ENCODE measurements around the gene KRTAP9-1. TPM values are rescaled to one million over a fixed set of nuclear protein-coding genes. Genes with fewer than 3 reads are reported as not detected.
"Not testable (repeated sequence)": the region's sequence is repeated elsewhere in the genome, so short reads cannot be mapped to it uniquely, and the experiment has no call there.

Gene KRTAP9-1
- total and polyA plus RNA-seq, 7 experiments from 2014 or later = not detected

GRCh38 chr17:41237116-41237515, 47.4 kb downstream of the KRTAP9-1 start:
- H3K4me3 Mint-ChIP-seq; DNase-seq; intact Hi-C loops (cut with micrococcal nuclease); H3K27ac ChIP-seq (ENCODE audit: low read depth, low read length); H3K9me3 ChIP-seq (ENCODE audit: control insufficient read depth in 2 of 3, low read length in 3 of 3); H3K27ac Mint-ChIP-seq; POLR2A ChIA-PET; H3K4me3 ChIP-seq (ENCODE audit: low read length); ATAC-seq; H3K36me3 ChIP-seq (ENCODE audit: control insufficient read depth in 2 of 3, insufficient read depth in 3 of 3, low read length in 3 of 3); H3K27me3 ChIP-seq (ENCODE audit: control insufficient read depth in 2 of 2, insufficient read depth in 2 of 2, low read length in 2 of 2); H3K4me1 ChIP-seq (ENCODE audit: control insufficient read depth in 2 of 2, insufficient read depth in 2 of 2, low read length in 2 of 2); CTCF ChIA-PET; H3K4me1 Mint-ChIP-seq: not testable (repeated sequence)
- Mint-ChIP-seq H3K36me3 (peaks cover 0 to 11% (median 4%) of the 10 kb centered on the region in 5 donors), H3K9me3 (peaks cover 0 to 10% (median 3%) of the 10 kb centered on the region in 11 donors), H3K27me3 (peaks cover 0 to 22% (median 17%) of the 10 kb centered on the region in 5 donors)

- H3K27ac Mint-ChIP-seq; H3K27ac ChIP-seq (ENCODE audit: low read depth, low read length); intact Hi-C loops (cut with micrococcal nuclease); H3K4me1 Mint-ChIP-seq; H3K4me3 ChIP-seq (ENCODE audit: low read length); H3K36me3 ChIP-seq (ENCODE audit: control insufficient read depth in 2 of 3, insufficient read depth in 3 of 3, low read length in 3 of 3); ATAC-seq; H3K4me3 Mint-ChIP-seq; H3K27me3 ChIP-seq (ENCODE audit: control insufficient read depth in 2 of 2, insufficient read depth in 2 of 2, low read length in 2 of 2); CTCF ChIA-PET; DNase-seq; H3K9me3 ChIP-seq (ENCODE audit: control insufficient read depth in 2 of 3, low read length in 3 of 3); POLR2A ChIA-PET; H3K4me1 ChIP-seq (ENCODE audit: control insufficient read depth in 2 of 2, insufficient read depth in 2 of 2, low read length in 2 of 2): not testable (repeated sequence)
- Mint-ChIP-seq H3K9me3 (peaks cover 0 to 14% (median 3%) of the 10 kb centered on the region in 11 donors), H3K36me3 (peaks cover 0 to 11% (median 4%) of the 10 kb centered on the region in 5 donors), H3K27me3 (peaks cover 0 to 24% (median 16%) of the 10 kb centered on the region in 5 donors)
These were observed 48.3 kb downstream of the KRTAP9-1 start, which contains the start of gene KRTAP9-8 for GRCh38 chr17:41237949-41238437. Gene KRTAP9-8, plus strand, starts transcription at chr17:41237999. Its CDS starts 53 bp downstream, at chr17:41238052.

Other genes starting within 250 kb of the KRTAP9-1 start
Only the 30 nearest of the 40 such genes appear.
- gene KRTAP1-4, start 159.7 kb upstream of the KRTAP9-1 start, total RNA-seq = not detected
- not detected for gene KRTAP1-4, start 159.7 kb upstream of the KRTAP9-1 start, polyA plus RNA-seq
- not detected for gene KRTAP1-3, start 155.0 kb upstream of the KRTAP9-1 start, total RNA-seq
- gene KRTAP1-3, start 155.0 kb upstream of the KRTAP9-1 start, polyA plus RNA-seq = not detected
- not detected for gene KRTAP1-1, start 148.4 kb upstream of the KRTAP9-1 start, total RNA-seq
- gene KRTAP1-1, start 148.4 kb upstream of the KRTAP9-1 start, polyA plus RNA-seq = not detected
- gene KRTAP2-1, start 142.6 kb upstream of the KRTAP9-1 start, total RNA-seq = not detected
- not detected for gene KRTAP2-1, start 142.6 kb upstream of the KRTAP9-1 start, polyA plus RNA-seq
- not detected for gene KRTAP2-2, start 134.7 kb upstream of the KRTAP9-1 start, total RNA-seq
- gene KRTAP2-2, start 134.7 kb upstream of the KRTAP9-1 start, polyA plus RNA-seq = not detected
- gene KRTAP2-3, start 129.8 kb upstream of the KRTAP9-1 start, total RNA-seq = not detected
- gene KRTAP2-3, start 129.8 kb upstream of the KRTAP9-1 start, polyA plus RNA-seq = not detected
- not detected for gene KRTAP2-4, start 124.0 kb upstream of the KRTAP9-1 start, total RNA-seq
- not detected for gene KRTAP2-4, start 124.0 kb upstream of the KRTAP9-1 start, polyA plus RNA-seq
- gene KRTAP4-7, start 105.7 kb upstream of the KRTAP9-1 start, total RNA-seq = not detected
- not detected for gene KRTAP4-7, start 105.7 kb upstream of the KRTAP9-1 start, polyA plus RNA-seq
- gene KRTAP4-8, start 91.7 kb upstream of the KRTAP9-1 start, total RNA-seq = not detected
- gene KRTAP4-8, start 91.7 kb upstream of the KRTAP9-1 start, polyA plus RNA-seq = not detected
- gene KRTAP4-16, start 87.7 kb upstream of the KRTAP9-1 start, total RNA-seq = not detected
- not detected for gene KRTAP4-16, start 87.7 kb upstream of the KRTAP9-1 start, polyA plus RNA-seq
- not detected for gene KRTAP4-9, start 84.5 kb upstream of the KRTAP9-1 start, total RNA-seq
- not detected for gene KRTAP4-9, start 84.5 kb upstream of the KRTAP9-1 start, polyA plus RNA-seq
- not detected for gene KRTAP4-11, start 71.5 kb upstream of the KRTAP9-1 start, total RNA-seq
- not detected for gene KRTAP4-11, start 71.5 kb upstream of the KRTAP9-1 start, polyA plus RNA-seq
- gene KRTAP4-12, start 65.7 kb upstream of the KRTAP9-1 start, total RNA-seq = not detected
- not detected for gene KRTAP4-12, start 65.7 kb upstream of the KRTAP9-1 start, polyA plus RNA-seq
- not detected for gene KRTAP4-6, start 49.3 kb upstream of the KRTAP9-1 start, total RNA-seq
- not detected for gene KRTAP4-6, start 49.3 kb upstream of the KRTAP9-1 start, polyA plus RNA-seq
- not detected for gene KRTAP4-5, start 40.1 kb upstream of the KRTAP9-1 start, total RNA-seq
- not detected for gene KRTAP4-5, start 40.1 kb upstream of the KRTAP9-1 start, polyA plus RNA-seq
- gene KRTAP4-4, start 29.1 kb upstream of the KRTAP9-1 start, total RNA-seq = not detected
- gene KRTAP4-4, start 29.1 kb upstream of the KRTAP9-1 start, polyA plus RNA-seq = not detected
- not detected for gene KRTAP4-3, start 21.7 kb upstream of the KRTAP9-1 start, total RNA-seq
- gene KRTAP4-3, start 21.7 kb upstream of the KRTAP9-1 start, polyA plus RNA-seq = not detected
- gene KRTAP4-2, start 11.7 kb upstream of the KRTAP9-1 start, total RNA-seq = not detected
- not detected for gene KRTAP4-2, start 11.7 kb upstream of the KRTAP9-1 start, polyA plus RNA-seq
- gene KRTAP4-1, start 5.0 kb upstream of the KRTAP9-1 start, total RNA-seq = not detected
- gene KRTAP4-1, start 5.0 kb upstream of the KRTAP9-1 start, polyA plus RNA-seq = not detected
- not detected for gene KRTAP9-2, start 36.8 kb downstream of the KRTAP9-1 start, total RNA-seq
- gene KRTAP9-2, start 36.8 kb downstream of the KRTAP9-1 start, polyA plus RNA-seq = not detected
- not detected for gene KRTAP9-3, start 42.6 kb downstream of the KRTAP9-1 start, total RNA-seq
- gene KRTAP9-3, start 42.6 kb downstream of the KRTAP9-1 start, polyA plus RNA-seq = not detected
- gene KRTAP9-8, start 48.1 kb downstream of the KRTAP9-1 start, total RNA-seq = not detected
- gene KRTAP9-8, start 48.1 kb downstream of the KRTAP9-1 start, polyA plus RNA-seq = not detected
- gene KRTAP9-4, start 59.8 kb downstream of the KRTAP9-1 start, total RNA-seq = not detected
- gene KRTAP9-4, start 59.8 kb downstream of the KRTAP9-1 start, polyA plus RNA-seq = not detected
- gene KRTAP9-9, start 65.5 kb downstream of the KRTAP9-1 start, total RNA-seq = not detected
- gene KRTAP9-9, start 65.5 kb downstream of the KRTAP9-1 start, polyA plus RNA-seq = not detected
- gene KRTAP9-6, start 75.5 kb downstream of the KRTAP9-1 start, total RNA-seq = not detected
- gene KRTAP9-6, start 75.5 kb downstream of the KRTAP9-1 start, polyA plus RNA-seq = not detected
- not detected for gene KRTAP9-7, start 85.8 kb downstream of the KRTAP9-1 start, total RNA-seq
- gene KRTAP9-7, start 85.8 kb downstream of the KRTAP9-1 start, polyA plus RNA-seq = not detected
- not detected for gene KRTAP29-1, start 113.0 kb downstream of the KRTAP9-1 start, total RNA-seq
- under 1 TPM in 1 of 2 donors, not detected in 1; 0.30 TPM for gene KRTAP29-1, start 113.0 kb downstream of the KRTAP9-1 start, polyA plus RNA-seq
- gene KRTAP16-1, start 119.4 kb downstream of the KRTAP9-1 start, total RNA-seq = under 1 TPM in 3 of 5 experiments, not detected in 2; 0.22 to 0.49 (median 0.32) TPM
- under 1 TPM in 1 of 2 donors, not detected in 1; 0.19 TPM for gene KRTAP16-1, start 119.4 kb downstream of the KRTAP9-1 start, polyA plus RNA-seq
- not detected for gene KRTAP17-1, start 125.8 kb downstream of the KRTAP9-1 start, total RNA-seq
- not detected for gene KRTAP17-1, start 125.8 kb downstream of the KRTAP9-1 start, polyA plus RNA-seq
- gene KRT33A, start 160.9 kb downstream of the KRTAP9-1 start, total RNA-seq = not detected
- not detected for gene KRT33A, start 160.9 kb downstream of the KRTAP9-1 start, polyA plus RNA-seq

Data from naive thymus-derived CD4-positive, alpha-beta T cell (primary cell).